Epithelial cell of proximal tubule (primary cell): ENCODE results near the gene BFAR. TPM values are rescaled to one million over a fixed set of nuclear protein-coding genes. Genes with fewer than 3 reads are reported as not detected.
"Not testable (repeated sequence)": the region's sequence is repeated elsewhere in the genome, so short reads cannot be mapped to it uniquely, and the experiment has no call there.

Source experiments
- DNase-seq: peaks from one replicate; pipeline ENCODE4 v3.0.0-alpha.2; 2011; ENCODE audit warnings: low read depth
- H3K4me3 ChIP-seq: 2 replicates; pipeline ENCODE4 v1.5.1; 2011; ENCODE audit warnings: low read depth, mild to moderate bottlenecking, low read length
- total RNA-seq: library from RNA; depleted of rRNA; stranded (reverse); fragments of >200 nt; gene quantifications from 2 replicates; pipeline ENCODE4 v1.2.3, GENCODE V29; 2015
- TF ChIP-seq, protein P1 (sequence below): conservative IDR thresholded peaks from 2 replicates; pipeline ENCODE4 v1.5.1; 2012; ENCODE audit warnings: low read depth, mild to moderate bottlenecking, low read length

BFAR gene
- total RNA-seq, 1 donor from 2014 or later: 84.3 TPM

DNA sequence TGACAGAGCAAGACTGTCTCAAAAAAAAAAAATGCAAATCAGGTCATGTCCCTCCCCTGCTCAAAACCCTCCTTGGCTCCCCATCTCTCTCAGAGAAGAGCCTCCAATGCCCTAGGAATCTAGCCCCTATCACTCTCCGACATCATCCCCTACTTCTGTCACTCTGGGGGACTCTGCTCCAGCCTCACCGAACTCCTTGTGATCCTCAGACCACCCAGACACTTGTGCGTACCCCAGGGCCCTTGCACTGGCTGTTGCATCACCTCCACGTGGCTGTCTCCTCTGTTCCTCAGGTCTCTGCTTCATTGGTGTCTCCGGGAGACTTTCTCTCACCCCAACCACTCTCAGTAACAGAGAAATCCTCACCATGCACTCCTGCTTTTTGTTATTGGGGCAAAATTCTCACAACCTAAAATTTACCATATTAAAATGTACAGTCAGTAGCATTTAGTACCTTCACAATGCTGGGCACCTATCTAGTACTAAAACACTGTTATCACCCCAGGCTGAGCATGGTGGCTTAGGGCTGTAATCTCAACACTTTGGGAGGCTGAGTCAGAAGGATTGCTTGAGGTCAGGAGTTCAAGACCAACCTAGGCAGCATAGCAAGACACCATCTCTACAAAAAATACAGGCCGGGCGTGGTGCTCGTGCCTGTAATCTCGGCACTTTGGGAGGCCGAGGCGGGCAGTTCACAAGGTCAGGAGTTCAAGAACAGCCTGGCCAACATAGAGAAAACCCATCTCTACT is 46.2 kb downstream of the BFAR start:
- no peak overlapping the region for H3K4me3 ChIP-seq
- DNase-seq: no peak
- TF ChIP-seq, protein P1, sequence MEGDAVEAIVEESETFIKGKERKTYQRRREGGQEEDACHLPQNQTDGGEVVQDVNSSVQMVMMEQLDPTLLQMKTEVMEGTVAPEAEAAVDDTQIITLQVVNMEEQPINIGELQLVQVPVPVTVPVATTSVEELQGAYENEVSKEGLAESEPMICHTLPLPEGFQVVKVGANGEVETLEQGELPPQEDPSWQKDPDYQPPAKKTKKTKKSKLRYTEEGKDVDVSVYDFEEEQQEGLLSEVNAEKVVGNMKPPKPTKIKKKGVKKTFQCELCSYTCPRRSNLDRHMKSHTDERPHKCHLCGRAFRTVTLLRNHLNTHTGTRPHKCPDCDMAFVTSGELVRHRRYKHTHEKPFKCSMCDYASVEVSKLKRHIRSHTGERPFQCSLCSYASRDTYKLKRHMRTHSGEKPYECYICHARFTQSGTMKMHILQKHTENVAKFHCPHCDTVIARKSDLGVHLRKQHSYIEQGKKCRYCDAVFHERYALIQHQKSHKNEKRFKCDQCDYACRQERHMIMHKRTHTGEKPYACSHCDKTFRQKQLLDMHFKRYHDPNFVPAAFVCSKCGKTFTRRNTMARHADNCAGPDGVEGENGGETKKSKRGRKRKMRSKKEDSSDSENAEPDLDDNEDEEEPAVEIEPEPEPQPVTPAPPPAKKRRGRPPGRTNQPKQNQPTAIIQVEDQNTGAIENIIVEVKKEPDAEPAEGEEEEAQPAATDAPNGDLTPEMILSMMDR: no peak

GRCh38 chr16:14680396-14680795 is 47.6 kb downstream of the BFAR start:
- not testable (repeated sequence) for H3K4me3 ChIP-seq, DNase-seq

- no peak for DNase-seq
- no peak overlapping the region for H3K4me3 ChIP-seq
- TF ChIP-seq, protein P1: no peak
Measured at GRCh38 chr16:14681115-14681514, 48.4 kb downstream of the BFAR start.

DNA sequence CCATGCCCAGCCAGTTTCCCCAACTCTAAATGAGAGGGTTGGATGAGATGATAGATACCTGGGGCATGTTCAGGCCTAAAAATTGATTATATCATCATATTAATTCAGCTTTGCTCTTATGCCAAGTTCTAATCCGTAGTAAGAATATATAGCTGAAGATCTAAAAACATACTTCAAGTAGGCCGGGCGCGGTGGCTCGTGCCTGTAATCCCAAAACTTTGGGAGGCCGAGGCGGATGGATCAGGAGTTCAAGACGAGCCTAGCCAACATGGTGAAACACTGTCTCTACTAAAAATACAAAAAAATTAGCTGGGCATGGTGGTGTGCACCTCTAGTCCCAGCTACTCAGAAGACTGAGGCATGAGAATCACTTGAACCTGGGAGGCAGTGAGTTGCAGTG is 49.4 kb downstream of the BFAR start:
- DNase-seq: no peak
- TF ChIP-seq, protein P1: no peak
- no peak overlapping the region for H3K4me3 ChIP-seq

DNA sequence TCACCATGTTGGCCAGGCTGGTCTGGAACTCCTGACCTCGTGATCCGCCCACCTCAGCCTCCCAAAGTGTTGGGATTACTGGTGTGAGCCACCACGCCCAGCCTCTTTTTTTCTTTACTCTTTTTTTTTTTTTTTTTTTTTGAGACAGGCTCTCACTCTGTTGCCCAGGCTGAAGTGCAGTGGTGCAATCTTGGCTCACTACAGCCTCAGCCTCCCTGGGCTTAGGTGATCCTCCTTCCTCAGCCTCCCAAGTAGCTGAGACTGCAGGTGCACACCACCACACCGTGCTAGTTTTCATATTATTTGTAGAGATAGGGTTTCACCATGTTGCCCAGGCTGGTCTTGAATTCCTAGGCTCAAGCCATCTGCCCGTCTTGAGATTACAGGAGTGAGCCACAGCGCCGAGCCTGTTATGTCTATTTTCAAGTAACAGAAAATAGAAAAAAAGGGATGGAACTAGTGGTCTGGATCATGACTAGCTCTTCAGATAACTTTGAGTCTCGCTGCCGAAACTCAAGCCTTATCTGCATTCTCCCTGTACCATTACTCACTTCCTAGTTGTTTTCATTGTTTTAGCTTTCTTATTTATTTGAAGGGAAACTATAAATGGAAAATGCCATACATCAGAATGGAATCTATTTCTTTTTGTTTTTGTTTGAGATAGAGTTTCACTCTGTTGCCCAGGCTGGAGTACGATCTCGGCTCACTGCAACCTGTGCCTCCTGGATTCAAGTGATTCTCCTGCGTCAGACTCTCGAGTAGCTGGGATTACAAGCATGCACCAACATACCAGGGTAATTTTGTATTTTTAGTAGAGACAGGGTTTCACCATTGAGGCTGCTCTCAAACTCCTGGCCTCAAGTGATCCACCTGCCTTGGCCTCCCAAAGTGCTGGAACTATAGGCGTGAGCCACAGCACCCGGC is 53.4 kb downstream of the BFAR start:
- not testable (repeated sequence) for H3K4me3 ChIP-seq, DNase-seq

- H3K4me3 ChIP-seq, DNase-seq: not testable (repeated sequence)
Measured at GRCh38 chr16:14694129-14694528, 61.4 kb downstream of the BFAR start, which contains the start of gene PLA2G10. PLA2G10 (minus strand) TSS chr16:14694308; CDS start chr16:14694229, 79 bp downstream.

DNA sequence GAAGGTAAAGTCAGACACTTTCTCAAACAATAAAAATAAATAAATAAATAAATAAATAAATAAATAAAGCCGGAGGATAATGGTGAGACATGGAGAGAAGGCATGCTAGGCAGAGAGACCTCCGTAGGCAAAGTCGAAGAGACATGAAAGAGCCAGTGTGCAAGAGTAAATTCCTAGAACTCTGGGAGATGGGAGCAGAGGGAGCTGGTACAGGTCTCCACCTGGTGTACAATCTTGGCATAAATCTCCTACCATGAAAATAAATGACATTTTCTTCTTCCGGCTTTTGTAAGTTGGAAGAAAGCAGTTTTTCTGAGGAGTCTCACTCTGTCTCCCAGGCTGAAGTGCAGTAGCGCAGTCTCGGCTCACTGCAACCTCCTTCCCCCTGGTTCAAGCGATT is 69.1 kb downstream of the BFAR start:
- not testable (repeated sequence) for DNase-seq, H3K4me3 ChIP-seq

GRCh38 chr16:14702672-14703071 is 69.9 kb downstream of the BFAR start:
- not testable (repeated sequence) for H3K4me3 ChIP-seq, DNase-seq

- not testable (repeated sequence) for DNase-seq, H3K4me3 ChIP-seq
Measured at GRCh38 chr16:14703156-14704011, 70.6 kb downstream of the BFAR start, which contains the start of gene NPIPA3. NPIPA3 (plus strand) TSS chr16:14703411; CDS start chr16:14708944, 5,533 bp downstream.

Other genes starting within 250 kb of the BFAR start
- 16.4 and 28.5 TPM in 2 replicates for gene PARN, start 2.7 kb upstream of the BFAR start, total RNA-seq
- 0.22 TPM in 1 of 2 replicates, not detected in the other for gene PLA2G10, start 61.4 kb downstream of the BFAR start, total RNA-seq
- gene NPIPA3, start 70.5 kb downstream of the BFAR start, total RNA-seq: 0.29 and 1.2 TPM in 2 replicates
- gene NPIPA2, start 109.6 kb downstream of the BFAR start, total RNA-seq: 1.2 TPM in 1 of 2 replicates, not detected in the other
- 33.1 and 43.1 TPM in 2 replicates for gene NOMO1, start 200.8 kb downstream of the BFAR start, total RNA-seq